Gastrocnemius medialis (tissue), 4 donors: ENCODE data around the gene CAVIN1. TPM values are rescaled to one million over a fixed set of nuclear protein-coding genes. Genes with fewer than 3 reads are reported as not detected.
A peak's percentile ranks its signal among the peaks of the same experiment; 100 is the strongest.

Experiments
- ATAC-seq, 2 donors: fragments of 150-250 bp; one replicate each; pipeline ENCODE4 v1.9.1; 2016
- DNase-seq, 2 donors: peaks; one replicate each; pipeline ENCODE4 v3.0.0-alpha.2; 2019
- H3K27ac ChIP-seq, 4 donors: fragments of 200-600 bp; sonication (generic); 1 replicate in 1 of 4; 2 replicates in 3 of 4; pipeline ENCODE4 v1.5.1; 2016 to 2018; ENCODE audit warnings: mild to moderate bottlenecking in 2 of 4, moderate library complexity in 1 of 4
- H3K27me3 ChIP-seq, 3 donors: fragments of 200-600 bp; sonication (generic) in 2 of 3; 1 replicate in 1 of 3; 2 replicates in 2 of 3; pipeline versions ENCODE4 v1.5.1 to v1.6.0; 2016 to 2019; ENCODE audit warnings: mild to moderate bottlenecking in 1 of 3, moderate library complexity in 1 of 3
- H3K36me3 ChIP-seq, 2 donors: fragments of 200-600 bp; sonication (generic) in 1 of 2; one replicate each; pipeline ENCODE4 v1.5.1; 2017 to 2018
- H3K4me1 ChIP-seq, 2 donors: fragments of 200-600 bp; sonication (generic) in 1 of 2; one replicate each; pipeline ENCODE4 v1.5.1; 2016 to 2017; ENCODE audit warnings: mild to moderate bottlenecking in 2 of 2
- H3K4me3 ChIP-seq, 4 donors: fragments of 200-600 bp; sonication (generic) in 3 of 4; 1 replicate in 1 of 4; 2 replicates in 3 of 4; pipeline ENCODE4 v1.5.1; 2016 to 2019; ENCODE audit warnings: mild to moderate bottlenecking in 2 of 4
- H3K9me3 ChIP-seq, 3 donors: fragments of 200-600 bp; sonication (generic) in 2 of 3; 1 replicate in 1 of 3; 2 replicates in 2 of 3; pipeline ENCODE4 v1.5.1; 2016 to 2019
- CTCF ChIP-seq, 5 experiments: fragments of 450-650 bp in 3 of 5; fragments of 200-600 bp in 2 of 5; sonication (generic) in 2 of 5; IDR thresholded peaks in 4 of 5; conservative IDR thresholded peaks in 1 of 5; 1 replicate in 4 of 5; 2 replicates in 1 of 5; pipeline ENCODE4 v1.5.1; 2016 to 2019; ENCODE audit warnings: antibody characterized with exemption in 5 of 5, mild to moderate bottlenecking in 3 of 5, moderate library complexity in 3 of 5
- POLR2A ChIP-seq, 2 donors: fragments of 450-650 bp; IDR thresholded peaks; one replicate each; pipeline ENCODE4 v1.6.1; 2017; ENCODE audit warnings: antibody characterized with exemption in 2 of 2, mild to moderate bottlenecking in 2 of 2, moderate library complexity in 2 of 2
- in situ Hi-C, 4 donors: fragments of 200-750 bp; cut with MboI; loops; one replicate each; pipeline versions ENCODE4 v1.15.0 to v1.8.0; 2017; ENCODE audit warnings: low sequenced_read_pairs in 4 of 4
- intact Hi-C: fragments of 100-400 bp; cut with DNase I; formaldehyde crosslinking; loops from one replicate; pipeline ENCODE4 v1.15.1; 2023; ENCODE audit warnings: low total_unique reads
- total RNA-seq, 4 donors: library from RNA; depleted of rRNA; stranded (reverse); fragments of >200 nt; gene quantifications; one replicate each; pipeline versions ENCODE4 v1.1.0 to v1.2.3, GENCODE V29; 2016

CAVIN1 gene
- total RNA-seq, 4 donors from 2014 or later, result 64.9 to 137 (median 125) TPM

GRCh38 chr17:42406615-42407288 is 16.3 kb downstream of the CAVIN1 start:
- no peak for TF ChIP-seq POLR2A (IDR thresholded peaks at IDR 0.05)
- no peak for TF ChIP-seq CTCF (IDR thresholded peaks at IDR 0.05 in 4 of 5, conservative IDR thresholded peaks at IDR 0.05 in 1 of 5)
- intact Hi-C loops, result loop anchor here (1.0 to 5.0 kb wide), 6 partner anchors 18 to 178 kb away; partner anchors contain the start of genes ATP6V0A1 and STAT3
- Histone ChIP-seq H3K27me3 (no peaks in the 10 kb centered on the region), H3K36me3 (peaks cover 0 to 13% of the 10 kb centered on the region in 2 donors), H3K9me3 (no peaks in the 10 kb centered on the region), H3K27ac (peak overlapping the region; percentile 89 to 100 (median 95)), H3K4me1 (peaks cover 57 to 67% of the 10 kb centered on the region in 2 donors), H3K4me3 (peak overlapping the region in 3 of 4 donors; percentile 1 to 15 (median 3))
- in situ Hi-C loops, result loop anchor here (5.0 kb wide), 1 partner anchor 84 kb away; no protein-coding TSS in a partner anchor
- ATAC-seq, result no peak
- DNase-seq, result no peak

GRCh38 chr17:42405963-42406495 is 17.0 kb downstream of the CAVIN1 start:
- ATAC-seq (peak; percentile 36 to 48), DNase-seq (peak; percentile 65 to 82)
- Histone ChIP-seq H3K9me3 (no peaks in the 10 kb centered on the region), H3K27me3 (no peaks in the 10 kb centered on the region), H3K36me3 (peaks cover 0 to 13% of the 10 kb centered on the region in 2 donors), H3K27ac (peak overlapping the region; percentile 89 to 100 (median 95)), H3K4me3 (no peak overlapping the region), H3K4me1 (peaks cover 54 to 60% of the 10 kb centered on the region in 2 donors)
- in situ Hi-C loops (loop anchor here (5.0 kb wide), 1 partner anchor 84 kb away; no protein-coding TSS in a partner anchor), intact Hi-C loops (loop anchor here (1.0 to 5.0 kb wide), 6 partner anchors 18 to 178 kb away; partner anchors contain the start of genes ATP6V0A1 and STAT3)
- TF ChIP-seq POLR2A (IDR thresholded peaks at IDR 0.05) (no peak), CTCF (IDR thresholded peaks at IDR 0.05 in 4 of 5, conservative IDR thresholded peaks at IDR 0.05 in 1 of 5) (peak; percentile 90 to 95 (median 93))

- Histone ChIP-seq H3K27ac (peak overlapping the region; percentile 89 to 100 (median 95)), H3K9me3 (no peaks in the 10 kb centered on the region), H3K36me3 (peaks cover 0 to 13% of the 10 kb centered on the region in 2 donors), H3K4me3 (no peak overlapping the region), H3K4me1 (peaks cover 52 to 54% of the 10 kb centered on the region in 2 donors), H3K27me3 (no peaks in the 10 kb centered on the region)
- DNase-seq (no peak), ATAC-seq (no peak)
- in situ Hi-C loops, result loop anchor here (5.0 kb wide), 1 partner anchor 83 kb away; no protein-coding TSS in a partner anchor
- intact Hi-C loops, result loop anchor here (5.0 kb wide), 2 partner anchors 52 to 112 kb away; partner anchors contain the start of gene ATP6V0A1
- no peak for TF ChIP-seq POLR2A (IDR thresholded peaks at IDR 0.05)
Measured at GRCh38 chr17:42405076-42405475, 18.0 kb downstream of the CAVIN1 start.

GRCh38 chr17:42404326-42405055 is 18.6 kb downstream of the CAVIN1 start:
- Histone ChIP-seq H3K9me3 (no peaks in the 10 kb centered on the region), H3K36me3 (peaks cover 0 to 13% of the 10 kb centered on the region in 2 donors), H3K4me3 (no peak overlapping the region), H3K27me3 (no peaks in the 10 kb centered on the region), H3K4me1 (peaks cover 46 to 52% of the 10 kb centered on the region in 2 donors), H3K27ac (peak overlapping the region; percentile 89 to 100 (median 95))
- no peak for DNase-seq
- no peak for ATAC-seq
- intact Hi-C loops (loop anchor here (5.0 kb wide), 2 partner anchors 53 to 113 kb away; partner anchors contain the start of gene ATP6V0A1), in situ Hi-C loops (loop anchor here (5.0 kb wide), 1 partner anchor 82 kb away; no protein-coding TSS in a partner anchor)
- no peak for TF ChIP-seq POLR2A (IDR thresholded peaks at IDR 0.05)
- TF ChIP-seq CTCF (IDR thresholded peaks at IDR 0.05 in 4 of 5, conservative IDR thresholded peaks at IDR 0.05 in 1 of 5), result no peak
